ENCODE results near the gene PHIP.
"Not testable (repeated sequence)": the region's sequence is repeated elsewhere in the genome, so short reads cannot be mapped to it uniquely, and the experiment has no call there.

The PHIP gene

GRCh38 chr6:79005497-79005896 lies 72.6 kb downstream of the PHIP start:
- DNase-seq: no peak

- DNase-seq: no peak
Measured at GRCh38 chr6:79005024-79005423, 73.0 kb downstream of the PHIP start.

GRCh38 chr6:79004239-79004638 lies 73.8 kb downstream of the PHIP start:
- no peak for DNase-seq

GRCh38 chr6:79001415-79001814 lies 76.6 kb downstream of the PHIP start:
- DNase-seq: no peak

- no peak for DNase-seq
Measured at GRCh38 chr6:78999737-79000136, 78.3 kb downstream of the PHIP start.

- DNase-seq: no peak
Measured at GRCh38 chr6:78995946-78996345, 82.1 kb downstream of the PHIP start.

GRCh38 chr6:78995346-78995745 lies 82.7 kb downstream of the PHIP start:
- no peak for DNase-seq

- no peak for DNase-seq
Measured at GRCh38 chr6:78993955-78994354, 84.1 kb downstream of the PHIP start.

- DNase-seq: no peak
Measured at GRCh38 chr6:78989191-78989590, 88.9 kb downstream of the PHIP start.

GRCh38 chr6:78986161-78986560 lies 91.9 kb downstream of the PHIP start:
- no peak for DNase-seq

GRCh38 chr6:78984225-78984950 lies 93.7 kb downstream of the PHIP start:
- no peak for DNase-seq

GRCh38 chr6:78967191-78967590 lies 110.9 kb downstream of the PHIP start:
- DNase-seq: no peak

GRCh38 chr6:78966542-78966941 lies 111.5 kb downstream of the PHIP start:
- no peak for DNase-seq

GRCh38 chr6:78962448-78962847 lies 115.6 kb downstream of the PHIP start:
- DNase-seq: no peak

GRCh38 chr6:78954740-78955139 lies 123.3 kb downstream of the PHIP start:
- no peak for DNase-seq

GRCh38 chr6:78953798-78954197 lies 124.3 kb downstream of the PHIP start:
- DNase-seq: no peak

GRCh38 chr6:78952362-78952761 lies 125.7 kb downstream of the PHIP start:
- DNase-seq: no peak

GRCh38 chr6:78948785-78949184 lies 129.3 kb downstream of the PHIP start:
- DNase-seq: no peak

- DNase-seq: no peak
Measured at GRCh38 chr6:78947962-78948361, 130.1 kb downstream of the PHIP start.

GRCh38 chr6:78947529-78947928 lies 130.5 kb downstream of the PHIP start:
- no peak for DNase-seq

- DNase-seq: no peak
Measured at GRCh38 chr6:78942446-78942845, 135.6 kb downstream of the PHIP start.

GRCh38 chr6:78936515-78936914 lies 141.5 kb downstream of the PHIP start:
- DNase-seq: no peak

- no peak for DNase-seq
Measured at GRCh38 chr6:78935553-78935952, 142.5 kb downstream of the PHIP start.

- no peak for DNase-seq
Measured at GRCh38 chr6:78925317-78925716, 152.7 kb downstream of the PHIP start.

GRCh38 chr6:78921168-78921567 lies 156.9 kb downstream of the PHIP start:
- DNase-seq: not testable (repeated sequence)
